Fibroblast of lung (primary cell): ENCODE data around the gene FHOD3.

Source experiments
- EZH2 ChIP-seq: IDR thresholded peaks from 2 replicates; pipeline ENCODE4 v1.5.1; 2012; ENCODE audit warnings: low read length, control low read depth, mild to moderate bottlenecking; ENCODE audit errors: missing control alignments
- TF ChIP-seq, protein P1 (sequence below), 2 donors: IDR thresholded peaks in 1 of 2; conservative IDR thresholded peaks in 1 of 2; 1 replicate in 1 of 2; 2 replicates in 1 of 2; pipeline ENCODE4 v1.5.1; 2011 to 2012; ENCODE audit warnings: low read length in 2 of 2, control low read depth in 1 of 2, inconsistent platforms in 1 of 2, low read depth in 1 of 2, mild to moderate bottlenecking in 1 of 2

DNA sequence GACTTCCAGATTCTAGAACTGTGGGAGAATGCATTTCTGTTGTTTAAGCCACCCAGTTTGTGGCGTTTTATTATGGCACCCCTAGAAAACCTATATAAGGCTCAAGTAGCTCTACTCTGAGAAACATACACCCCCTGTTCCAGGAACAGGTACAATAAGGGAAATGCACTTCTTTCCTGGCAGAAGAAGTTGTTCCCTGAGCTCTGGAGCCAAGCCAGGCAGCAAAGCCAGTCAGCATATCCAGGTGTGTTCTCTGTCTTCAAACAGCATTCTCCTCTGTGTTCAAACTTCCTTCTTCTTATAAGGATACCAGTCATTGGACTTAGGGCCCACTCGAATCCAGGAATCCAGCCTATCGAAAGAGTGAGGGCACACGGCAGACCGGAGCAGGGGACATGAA, 434.8 kb downstream of the FHOD3 start:
- TF ChIP-seq, protein P1, sequence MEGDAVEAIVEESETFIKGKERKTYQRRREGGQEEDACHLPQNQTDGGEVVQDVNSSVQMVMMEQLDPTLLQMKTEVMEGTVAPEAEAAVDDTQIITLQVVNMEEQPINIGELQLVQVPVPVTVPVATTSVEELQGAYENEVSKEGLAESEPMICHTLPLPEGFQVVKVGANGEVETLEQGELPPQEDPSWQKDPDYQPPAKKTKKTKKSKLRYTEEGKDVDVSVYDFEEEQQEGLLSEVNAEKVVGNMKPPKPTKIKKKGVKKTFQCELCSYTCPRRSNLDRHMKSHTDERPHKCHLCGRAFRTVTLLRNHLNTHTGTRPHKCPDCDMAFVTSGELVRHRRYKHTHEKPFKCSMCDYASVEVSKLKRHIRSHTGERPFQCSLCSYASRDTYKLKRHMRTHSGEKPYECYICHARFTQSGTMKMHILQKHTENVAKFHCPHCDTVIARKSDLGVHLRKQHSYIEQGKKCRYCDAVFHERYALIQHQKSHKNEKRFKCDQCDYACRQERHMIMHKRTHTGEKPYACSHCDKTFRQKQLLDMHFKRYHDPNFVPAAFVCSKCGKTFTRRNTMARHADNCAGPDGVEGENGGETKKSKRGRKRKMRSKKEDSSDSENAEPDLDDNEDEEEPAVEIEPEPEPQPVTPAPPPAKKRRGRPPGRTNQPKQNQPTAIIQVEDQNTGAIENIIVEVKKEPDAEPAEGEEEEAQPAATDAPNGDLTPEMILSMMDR (conservative IDR thresholded peaks at IDR 0.05 in 1 of 2, IDR thresholded peaks at IDR 0.05 in 1 of 2; ENCODE audit: low read depth in 1 of 2, low read length in 2 of 2): no peak
- TF ChIP-seq EZH2: no peak
